Urothelium cell line (cell line): ENCODE results near the gene DOCK4.

ENCODE experiments used
- DNase-seq: peaks from one replicate; pipeline ENCODE4 v3.0.0; 2011; ENCODE audit warnings: low spot score, mixed read lengths
- FAIRE-seq: peaks from 2 replicates; lab custom pipeline; 2011; peaks lifted over from hg19 to GRCh38; lab: Jason Lieb, UNC

DOCK4 gene

DNA sequence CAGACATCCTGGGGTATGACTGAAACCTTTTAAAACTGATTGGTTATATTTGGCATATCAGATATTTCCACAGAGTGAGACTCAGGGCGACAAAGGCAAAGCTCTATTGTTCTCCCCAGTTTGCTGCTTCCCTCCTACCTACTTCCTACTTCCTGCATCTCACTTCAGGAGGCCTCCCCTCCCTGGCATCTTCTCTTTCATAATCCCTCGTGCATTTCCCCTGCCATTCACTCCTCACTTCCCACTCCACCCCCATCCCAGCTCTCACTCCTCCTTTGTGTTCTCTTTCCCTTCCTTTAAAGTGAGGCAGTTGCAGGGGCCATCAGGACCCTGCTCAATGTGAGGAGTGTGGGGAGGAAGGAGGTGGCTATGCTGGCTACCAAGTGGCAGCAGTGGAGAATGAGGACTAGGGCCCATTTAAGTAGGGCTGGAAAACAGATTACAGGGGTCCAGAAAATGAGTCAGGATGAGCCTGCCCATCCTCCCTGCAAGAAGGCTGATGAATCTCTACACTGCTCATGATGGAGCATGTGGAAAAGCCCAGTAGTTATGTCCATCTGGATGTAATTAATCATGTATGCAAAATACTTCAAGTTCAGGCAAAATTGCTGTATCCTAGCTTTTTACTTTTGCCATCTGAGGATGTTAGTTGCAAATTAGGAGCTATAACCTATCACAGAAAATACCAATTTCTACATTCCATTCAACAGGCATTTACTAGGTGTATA, 332.1 kb downstream of the DOCK4 start:
- DNase-seq: no peak
- FAIRE-seq: no peak

DNA sequence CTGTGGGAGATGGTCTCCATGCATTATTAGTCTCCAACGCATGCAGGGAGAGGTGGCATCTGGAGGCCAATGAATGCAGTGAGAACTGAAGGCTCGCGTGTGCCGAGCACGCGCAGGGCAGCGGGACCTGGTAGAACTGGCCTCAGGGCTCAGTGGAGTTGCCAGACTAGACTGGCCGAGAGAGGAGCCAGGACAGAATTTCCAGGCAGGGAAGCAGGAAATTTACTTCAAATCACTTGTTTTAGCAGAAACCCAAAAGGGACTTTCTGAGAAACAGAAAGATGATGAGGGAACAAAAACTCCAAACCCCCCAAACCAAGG, 332.9 kb downstream of the DOCK4 start:
- DNase-seq: no peak
- FAIRE-seq: no peak

DNA sequence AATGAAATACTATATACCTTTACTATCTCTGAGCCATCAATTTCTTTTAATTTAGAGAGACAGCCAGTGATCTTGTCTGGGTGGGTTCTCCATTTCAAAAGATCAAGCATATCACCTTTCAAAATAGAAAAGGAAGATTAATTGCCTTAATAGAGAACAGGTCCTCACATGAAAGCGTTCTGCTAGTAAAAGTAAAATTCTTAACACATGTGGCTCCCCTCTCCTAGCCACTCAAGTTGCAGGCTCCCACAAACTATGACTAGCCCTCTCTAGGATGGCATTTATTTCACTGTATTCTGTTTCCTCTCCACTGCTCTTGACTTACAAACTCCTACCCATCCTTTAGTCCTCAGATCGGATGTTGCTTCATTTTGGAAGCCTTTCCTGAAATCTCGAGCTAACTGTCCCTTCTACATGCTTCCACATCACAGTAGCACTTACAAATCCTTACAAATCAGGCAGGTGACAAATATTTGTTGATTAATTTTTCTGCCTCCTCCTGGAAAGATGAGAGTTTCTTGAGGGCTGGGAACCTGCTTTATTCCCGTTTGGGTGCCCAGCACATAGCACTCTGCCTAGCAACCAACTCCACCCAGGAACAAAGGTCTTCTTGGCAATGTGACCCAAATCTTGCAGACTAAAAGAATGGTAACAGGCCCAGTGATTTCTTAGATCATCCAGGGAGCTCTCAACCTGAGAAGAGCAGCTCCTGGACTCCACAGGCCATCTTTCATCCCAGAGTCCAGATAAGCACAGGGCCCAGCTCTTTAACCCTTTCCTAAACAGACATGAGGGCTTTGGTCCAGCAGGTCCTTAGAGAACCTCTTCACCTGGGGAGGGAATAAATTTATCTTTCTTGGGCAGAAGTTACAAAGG, 333.5 kb downstream of the DOCK4 start:
- DNase-seq (no peak), FAIRE-seq (no peak)

DNA sequence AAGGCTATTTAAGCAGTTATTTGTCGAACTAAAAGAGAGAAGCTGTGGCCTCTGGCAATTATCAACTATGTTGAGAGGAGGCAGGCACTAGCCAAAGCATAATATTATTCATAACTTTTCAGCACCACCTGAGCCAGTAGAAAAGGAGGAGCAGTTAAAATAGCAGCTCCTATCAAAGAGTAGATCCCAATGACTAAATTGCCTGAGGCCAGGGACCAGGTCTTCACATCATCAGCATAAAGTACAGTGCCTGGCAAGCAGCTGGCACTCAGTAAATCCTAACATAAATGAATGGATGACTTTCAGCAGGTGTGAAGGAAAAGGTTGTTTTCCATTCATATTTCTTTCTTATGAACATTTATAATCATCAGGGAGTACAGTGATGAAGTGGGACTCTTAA, 334.9 kb downstream of the DOCK4 start:
- FAIRE-seq: no peak
- no peak for DNase-seq

DNA sequence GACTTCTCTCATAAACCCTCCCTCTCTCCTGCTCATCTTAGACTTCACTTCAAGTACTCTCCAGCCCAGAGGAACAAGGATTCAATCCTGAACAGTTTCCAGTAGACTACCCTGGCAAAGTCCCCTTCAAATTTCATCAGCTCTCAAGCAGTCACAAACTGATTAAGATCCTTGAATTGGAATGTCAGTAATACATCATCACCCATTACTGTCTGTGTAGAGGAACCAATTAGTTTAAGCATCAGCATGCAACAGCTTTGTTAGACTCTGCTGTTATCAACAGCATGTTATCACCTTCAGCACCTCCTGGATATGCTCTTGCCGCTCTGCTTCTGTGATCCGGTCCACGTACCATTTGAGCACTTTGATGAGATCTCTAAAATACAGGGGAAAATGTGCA, 336.9 kb downstream of the DOCK4 start:
- DNase-seq: no peak
- FAIRE-seq: no peak

DNA sequence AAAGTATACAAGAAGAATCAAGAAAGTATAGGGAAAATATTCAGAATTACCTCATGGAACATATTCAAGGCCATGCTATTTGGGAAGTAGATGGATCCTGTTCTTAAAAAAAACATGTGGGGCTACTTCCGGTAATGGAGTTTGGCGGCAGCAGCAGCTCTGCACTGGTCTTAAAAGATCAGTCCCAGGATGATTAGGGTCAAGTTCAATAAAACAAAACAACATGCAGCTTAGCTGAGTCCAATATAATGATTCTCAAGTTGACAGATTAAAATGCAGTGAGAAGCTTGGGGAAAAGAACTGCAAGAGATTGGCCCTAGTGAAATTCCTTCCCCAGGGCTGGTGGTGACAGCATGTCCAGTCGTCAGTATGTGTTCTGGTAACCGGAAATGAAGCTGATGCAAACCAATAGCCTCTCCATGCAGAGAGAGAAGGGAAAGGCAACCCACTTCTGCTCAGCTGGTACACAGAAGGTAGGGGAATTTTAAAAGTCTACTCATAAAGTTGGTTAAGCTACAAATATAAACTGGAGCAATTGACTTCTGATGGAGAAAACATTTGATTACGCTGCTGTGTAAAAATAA, 338.8 kb downstream of the DOCK4 start:
- DNase-seq: no peak
- FAIRE-seq: no peak

DNA sequence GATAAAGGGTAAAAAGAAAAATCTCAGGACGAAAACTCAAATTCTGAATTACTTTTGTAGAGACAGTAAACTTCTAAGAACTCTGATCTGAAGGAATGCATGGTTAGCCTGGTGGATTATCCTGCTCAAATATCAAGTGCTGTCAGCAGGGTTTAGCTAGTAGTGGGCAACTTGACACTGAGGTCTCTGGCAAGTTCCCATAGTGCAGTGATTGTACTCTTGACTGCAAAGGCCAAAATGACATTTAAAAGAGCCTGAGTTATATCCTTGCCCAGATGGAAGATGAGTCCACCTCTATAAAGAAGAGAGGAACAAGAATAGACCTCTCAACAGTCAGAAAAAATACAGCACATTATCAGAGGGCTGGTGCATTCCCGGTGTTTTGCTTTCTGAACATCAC, 339.4 kb downstream of the DOCK4 start:
- FAIRE-seq (no peak), DNase-seq (no peak)

DNA sequence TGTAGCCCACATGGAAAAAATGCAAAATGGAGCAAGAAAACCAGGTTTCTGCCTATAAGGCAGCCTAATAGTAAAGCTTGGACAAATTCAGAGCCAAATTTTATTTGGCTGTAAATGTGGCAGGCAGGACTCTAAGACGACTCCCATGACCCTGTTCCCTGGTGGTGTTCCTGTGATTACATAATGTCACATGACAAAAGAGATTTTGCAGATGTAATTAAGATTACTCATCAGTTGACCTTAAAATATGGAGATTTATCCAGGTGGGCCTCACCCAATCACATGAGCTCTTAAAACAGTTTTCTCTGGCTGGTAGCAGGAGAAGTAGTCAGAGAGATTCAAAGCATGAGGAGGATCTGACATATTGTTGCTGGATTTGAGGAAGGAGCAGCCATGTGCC, 340.8 kb downstream of the DOCK4 start:
- no peak for DNase-seq
- no peak for FAIRE-seq

DNA sequence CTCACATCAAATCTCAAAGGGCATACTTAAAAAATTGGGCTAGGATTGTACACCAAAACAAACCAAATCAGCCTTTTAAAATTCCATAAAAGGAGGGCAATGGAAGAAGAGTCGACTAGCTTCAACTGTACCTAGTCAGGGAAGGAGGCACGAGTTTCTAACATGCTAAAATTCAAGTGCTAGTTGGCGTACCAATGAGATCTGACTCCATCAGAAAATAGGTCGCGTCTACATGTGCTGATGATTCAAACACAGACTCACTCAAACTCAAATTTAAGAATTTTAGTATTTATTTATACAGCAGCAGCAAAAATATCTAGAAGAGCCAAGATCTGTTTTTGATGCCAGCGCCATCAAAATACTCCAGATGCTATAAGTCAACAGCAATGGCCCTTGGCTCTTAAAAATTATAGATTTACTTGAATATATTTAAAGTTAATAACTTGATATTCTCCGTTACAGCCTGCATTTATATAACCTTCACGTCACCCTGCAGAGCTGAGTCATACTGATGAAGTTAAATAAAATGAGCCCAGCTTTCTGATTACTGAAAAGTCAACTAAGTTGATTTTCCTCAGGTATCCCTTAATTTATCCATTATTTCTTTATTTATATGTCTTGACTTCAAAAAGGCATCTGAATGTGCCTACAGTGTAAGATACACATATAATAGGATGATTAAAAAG, 341.8 kb downstream of the DOCK4 start:
- no peak for FAIRE-seq

DNA sequence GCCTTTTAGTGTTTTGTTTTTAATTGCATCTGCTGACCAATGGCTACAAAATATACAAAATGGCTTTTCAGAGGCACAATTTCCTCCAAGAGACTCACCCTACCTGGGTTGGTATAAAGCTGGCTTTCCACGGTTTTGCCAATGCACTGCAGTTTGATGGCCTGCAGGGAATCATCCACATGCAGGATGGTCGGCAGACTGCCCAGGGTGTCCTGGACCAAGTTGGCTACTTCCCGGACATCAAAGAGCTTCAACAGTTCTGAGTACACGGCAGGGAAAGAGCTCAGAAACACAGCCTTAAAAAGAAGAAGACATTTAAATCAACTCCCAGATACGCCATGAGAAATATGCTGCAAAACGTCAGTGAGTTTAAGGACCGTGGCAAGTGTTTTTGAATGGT, 342.9 kb downstream of the DOCK4 start:
- FAIRE-seq: no peak

More for the DNA sequence above, 341.8 kb downstream of the DOCK4 start:
- no peak for DNase-seq

DNA sequence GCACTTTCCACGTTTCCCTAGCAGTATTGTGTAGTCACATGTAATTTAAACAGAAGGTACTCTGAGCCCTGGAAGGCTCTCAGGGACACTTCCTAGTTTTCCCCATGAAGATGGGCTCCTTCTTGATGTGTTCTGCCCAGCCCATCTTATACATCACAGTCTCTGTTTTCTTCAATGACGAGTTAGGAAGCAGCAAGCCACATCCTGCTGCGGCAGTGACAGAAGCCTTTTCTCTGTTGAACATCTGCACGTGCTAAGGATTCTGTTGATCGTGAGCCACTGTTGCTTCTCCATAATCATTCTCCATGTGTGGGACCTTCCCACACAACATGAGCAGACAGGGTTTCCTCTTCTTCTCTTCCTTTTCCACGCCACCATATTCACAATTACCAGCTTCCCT, 346.0 kb downstream of the DOCK4 start:
- FAIRE-seq: no peak
- DNase-seq: no peak

More for the DNA sequence above, 342.9 kb downstream of the DOCK4 start:
- DNase-seq: no peak

DNA sequence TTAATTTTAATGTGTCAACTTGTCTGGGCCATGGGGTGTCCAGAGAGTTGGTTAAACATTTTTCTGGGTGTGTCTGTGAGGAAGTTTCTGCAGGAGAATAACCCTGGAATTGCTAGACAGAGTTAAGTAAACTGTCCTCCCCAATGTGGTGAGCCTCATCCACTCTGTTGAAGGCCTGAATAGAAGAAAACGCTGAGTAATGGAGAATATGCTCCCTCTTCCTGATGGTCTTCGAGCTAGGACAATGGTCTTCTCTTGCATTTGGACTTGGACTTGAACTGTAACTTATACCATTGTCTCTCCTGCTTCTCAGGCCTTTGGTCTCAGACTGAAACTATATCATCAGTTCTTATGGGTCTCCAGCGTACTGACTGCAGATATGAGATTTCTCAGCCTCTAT, 347.9 kb downstream of the DOCK4 start:
- DNase-seq (no peak), FAIRE-seq (no peak)

DNA sequence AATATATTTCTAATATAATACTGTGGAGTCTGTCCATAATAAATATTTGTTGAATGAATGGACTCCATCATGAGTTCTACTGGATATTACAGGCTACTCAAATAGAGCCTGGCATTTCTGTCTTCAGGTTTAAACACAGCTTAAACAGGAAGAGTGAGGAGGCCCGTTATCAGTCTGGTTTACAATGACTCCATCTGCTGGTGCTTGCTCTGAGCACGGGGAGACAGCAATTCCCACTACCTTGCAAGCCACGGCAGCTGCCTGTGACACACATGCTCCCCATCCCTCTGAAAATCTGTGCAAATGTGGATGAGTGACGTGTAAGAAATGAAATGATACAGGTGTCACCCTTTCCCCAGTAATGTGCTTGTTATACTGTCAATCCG, 350.4 kb downstream of the DOCK4 start:
- DNase-seq (peak; percentile 20), FAIRE-seq (no peak)

DNA sequence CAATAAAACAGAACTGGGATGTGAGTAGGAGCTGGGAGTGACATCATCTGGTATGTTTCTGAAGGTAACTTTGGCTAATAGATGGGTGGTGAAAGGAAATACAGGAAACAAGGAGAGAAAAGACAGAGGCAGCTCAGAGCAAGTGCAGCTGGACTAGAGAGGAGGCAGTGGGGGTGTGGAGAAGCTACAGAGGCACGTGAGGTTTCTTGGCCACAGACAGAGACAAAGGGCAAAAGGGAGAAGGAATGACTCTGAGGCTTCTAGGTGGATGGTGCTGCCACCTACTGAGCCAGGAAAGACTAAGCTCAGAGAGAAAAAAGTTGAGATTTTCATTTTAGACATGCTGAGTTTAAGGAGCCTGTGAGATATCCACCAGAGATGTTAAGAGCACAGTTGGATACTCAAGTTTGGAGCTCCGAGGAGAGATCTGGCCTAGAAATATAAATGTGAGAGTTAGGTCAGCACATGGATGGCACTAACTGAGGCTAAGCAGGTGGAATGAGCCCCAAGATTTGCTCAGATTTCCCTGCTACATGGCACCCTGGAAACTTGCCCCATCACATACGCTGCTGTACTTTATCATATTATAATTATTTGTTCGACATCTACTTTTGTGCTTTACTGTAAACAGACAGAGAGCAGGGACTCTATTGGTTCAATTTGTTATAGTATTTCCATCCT, 350.9 kb downstream of the DOCK4 start:
- DNase-seq: peak; percentile 60
- no peak for FAIRE-seq

DNA sequence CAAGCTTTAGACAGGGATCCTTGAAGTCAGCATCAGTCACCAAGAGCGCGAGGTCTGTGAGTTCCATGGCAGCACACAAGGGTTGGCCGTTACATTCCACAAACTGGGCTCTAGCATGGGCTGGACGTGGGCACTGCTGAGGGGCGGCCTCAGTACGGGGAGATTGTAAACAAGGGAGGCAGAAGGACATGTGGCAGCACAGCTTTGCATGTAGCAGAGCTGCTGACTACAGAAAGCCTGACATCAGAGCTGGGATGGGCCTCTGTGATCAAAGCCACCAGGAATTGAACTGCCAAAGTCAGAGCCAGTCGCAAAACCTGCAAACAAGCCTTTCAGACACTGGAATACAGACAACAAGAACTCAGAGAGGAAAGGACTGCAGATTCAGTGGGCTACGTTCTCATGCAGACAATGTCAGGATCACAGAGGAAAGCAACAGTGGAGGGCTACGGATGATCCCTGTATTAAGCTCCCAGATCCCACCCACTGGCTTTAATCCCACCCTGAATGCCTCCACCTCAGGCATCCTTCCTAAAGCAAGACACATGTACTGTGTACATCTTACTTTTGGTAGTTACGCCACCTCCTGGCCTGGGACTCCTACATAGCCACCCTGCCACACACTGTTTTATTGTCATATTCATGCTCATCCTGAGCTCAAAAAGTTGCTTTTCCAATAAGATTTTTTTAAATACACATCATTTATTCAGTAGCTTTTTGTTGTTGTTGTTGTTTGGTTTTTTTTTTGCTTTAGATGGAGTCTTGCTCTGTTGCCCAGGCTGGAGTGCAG, 352.8 kb downstream of the DOCK4 start:
- FAIRE-seq (no peak), DNase-seq (no peak)

DNA sequence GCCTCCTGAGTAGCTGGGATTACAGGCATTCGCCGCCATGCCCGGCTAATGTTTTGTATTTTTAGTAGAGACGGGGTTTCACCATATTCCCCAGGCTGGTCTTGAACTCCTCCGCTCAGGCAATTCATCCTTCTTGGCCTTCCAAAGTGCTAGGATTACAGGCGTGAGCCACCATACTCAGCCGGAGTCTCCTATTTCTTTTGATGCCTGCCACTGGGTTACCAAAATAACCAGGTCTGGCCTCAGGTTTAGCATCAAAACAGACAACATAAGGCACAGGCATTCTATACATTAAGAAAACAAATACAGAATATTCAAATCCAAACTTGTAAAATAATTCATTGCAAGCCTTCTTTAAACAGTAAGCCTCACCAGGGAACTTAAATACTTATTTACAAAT, 354.1 kb downstream of the DOCK4 start:
- DNase-seq (no peak), FAIRE-seq (no peak)

DNA sequence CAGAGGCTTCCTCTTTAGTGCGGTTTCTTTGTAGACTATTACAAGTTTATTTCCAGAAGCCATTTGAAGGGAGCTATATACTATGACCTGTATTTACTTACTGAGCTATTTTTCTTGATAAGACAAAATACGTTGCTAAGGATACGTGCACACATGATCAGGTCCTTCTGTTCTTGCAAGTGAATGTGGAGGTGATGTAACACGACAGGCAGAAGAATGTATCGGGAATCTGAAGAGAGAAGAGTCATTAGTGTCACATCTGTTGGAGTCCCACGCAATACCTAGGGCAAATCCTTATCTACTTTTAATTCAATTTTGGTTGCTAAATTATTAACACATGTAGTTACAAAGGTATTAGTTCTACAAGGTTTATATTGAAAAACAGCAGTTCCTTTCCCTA, 359.3 kb downstream of the DOCK4 start:
- no peak for DNase-seq
- no peak for FAIRE-seq

DNA sequence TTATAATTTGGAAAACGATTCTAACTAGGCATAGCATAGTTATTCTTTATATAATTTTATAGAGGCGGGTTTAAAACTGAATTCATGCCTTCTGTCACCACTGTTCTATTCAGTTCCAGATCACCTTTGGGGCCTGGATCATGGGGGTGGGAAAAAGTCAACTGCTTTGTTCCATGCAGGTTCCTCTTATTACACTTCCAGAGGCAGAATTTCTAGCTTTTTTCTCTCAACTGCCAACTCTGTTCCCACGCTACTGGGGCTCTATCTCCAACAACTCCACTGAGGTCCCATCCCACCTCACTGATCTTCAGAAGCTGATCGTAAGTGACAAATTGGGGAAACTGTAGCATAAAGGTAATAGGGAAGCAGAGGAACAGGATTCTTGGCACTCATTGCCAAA, 360.3 kb downstream of the DOCK4 start:
- DNase-seq (no peak), FAIRE-seq (no peak)

DNA sequence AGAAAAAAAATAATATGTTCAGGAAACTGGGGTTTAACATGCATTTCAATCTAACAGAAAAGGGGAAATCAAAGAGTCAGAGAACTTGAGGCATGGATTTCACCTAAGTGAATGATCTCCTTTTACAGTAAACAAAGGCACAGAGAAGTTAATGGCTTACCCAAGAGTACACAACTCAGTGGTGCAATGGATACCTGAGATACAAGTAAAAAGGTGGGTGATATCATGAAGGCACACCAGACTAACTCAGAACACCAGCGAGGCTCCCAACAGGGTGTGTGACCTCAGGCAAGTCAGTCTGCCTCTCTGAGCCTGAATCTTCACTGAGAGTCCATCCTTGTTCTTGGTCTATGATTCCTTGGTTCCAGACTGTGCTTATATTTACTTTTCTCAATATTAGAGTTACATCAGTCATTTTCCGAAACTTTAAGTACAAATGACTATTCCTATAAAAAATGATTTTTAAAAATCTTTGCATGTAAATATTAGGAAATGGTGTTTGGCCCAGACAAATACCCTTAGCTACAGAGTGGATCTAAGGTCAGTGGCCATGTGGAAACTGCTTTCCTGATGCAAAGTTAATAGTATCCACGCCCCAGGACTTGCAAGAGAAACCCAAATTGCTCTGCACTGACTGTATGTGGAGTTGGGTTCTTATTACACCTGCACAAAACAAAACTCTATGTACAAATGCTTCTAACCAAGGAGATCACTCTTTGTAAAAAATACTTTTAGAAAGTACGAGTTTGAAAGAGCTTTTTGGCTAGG, 361.1 kb downstream of the DOCK4 start:
- DNase-seq (no peak), FAIRE-seq (no peak)
